SK-N-SH (cell line): ENCODE data around the gene CCDC78. TPM values are rescaled to one million over a fixed set of nuclear protein-coding genes. Genes with fewer than 3 reads are reported as not detected.

ENCODE experiments used
- CTCF ChIA-PET: fragments of 300-600, 350-600 bp; formaldehyde crosslinking; extraction: SDS; loops from one replicate; lab custom pipeline; 2021; lab: Yijun Ruan, JAX
- POLR2A ChIA-PET: fragments of 350-600 bp; sonication (Branson Sonifier 250); formaldehyde crosslinking; extraction: SDS; loops from one replicate; lab custom pipeline; 2020; ENCODE audit warnings: antibody characterized with exemption, inconsistent platforms; lab: Yijun Ruan, JAX
- DNase-seq: peaks from one replicate; pipeline ENCODE4 v3.0.0; 2012
- H2AFZ ChIP-seq: fragments of 200-600 bp; sonication (generic); 2 replicates; pipeline ENCODE4 v1.8.1; 2016; ENCODE audit warnings: antibody characterized with exemption, mild to moderate bottlenecking, low read depth
- H3F3A ChIP-seq: fragments of 200-600 bp; sonication (generic); replicated peaks from 2 replicates; pipeline ENCODE3; 2016; ENCODE audit warnings: antibody characterized with exemption, mild to moderate bottlenecking; ENCODE audit not compliant: insufficient read depth
- H3K27ac ChIP-seq, 2 experiments: fragments of 200-500 bp in 1 of 2; fragments of 200-600 bp in 1 of 2; sonication (Bioruptor generic) in 1 of 2; sonication (generic), shearing (Covaris generic) in 1 of 2; 2 replicates each; pipeline versions ENCODE4 v1.5.1 to v1.6.1; 2014 to 2016; ENCODE audit warnings: low read depth in 2 of 2, inconsistent platforms in 1 of 2, low read length in 1 of 2, mild to moderate bottlenecking in 1 of 2, mixed read lengths in 1 of 2
- H3K27me3 ChIP-seq: fragments of 200-600 bp; sonication (generic), shearing (Covaris generic); 2 replicates; pipeline ENCODE4 v1.6.1; 2016; ENCODE audit warnings: mixed run types; ENCODE audit not compliant: insufficient read depth
- H3K36me3 ChIP-seq, 2 experiments: fragments of 200-500 bp in 1 of 2; fragments of 200-600 bp in 1 of 2; sonication (Bioruptor generic) in 1 of 2; sonication (generic) in 1 of 2; replicated peaks in 1 of 2; 2 replicates each; pipeline versions ENCODE3 to v1.5.1; 2014 to 2016; ENCODE audit warnings: low read length in 1 of 2, mild to moderate bottlenecking in 1 of 2; ENCODE audit not compliant: insufficient read depth in 2 of 2, control insufficient read depth in 1 of 2
- H3K4me1 ChIP-seq, 2 experiments: fragments of 200-500 bp in 1 of 2; fragments of 200-600 bp in 1 of 2; sonication (Bioruptor generic) in 1 of 2; sonication (generic), shearing (Covaris generic) in 1 of 2; 2 replicates each; pipeline versions ENCODE4 v1.5.1 to v1.6.1; 2014 to 2016; ENCODE audit warnings: low read depth in 1 of 2, low read length in 1 of 2, mixed run types in 1 of 2; ENCODE audit not compliant: insufficient read depth in 2 of 2, control insufficient read depth in 1 of 2
- H3K4me2 ChIP-seq: fragments of 200-600 bp; sonication (generic), shearing (Covaris generic); 2 replicates; pipeline ENCODE4 v1.6.1; 2017; ENCODE audit warnings: mixed run types
- H3K4me3 ChIP-seq, 2 experiments: fragments of 200-500 bp in 1 of 2; fragments of 200-600 bp in 1 of 2; sonication (Bioruptor generic) in 1 of 2; sonication (generic), shearing (Covaris generic) in 1 of 2; 2 replicates each; pipeline versions ENCODE4 v1.5.1 to v1.8.1; 2014 to 2016; ENCODE audit warnings: low read depth in 2 of 2, inconsistent platforms in 1 of 2, low read length in 1 of 2, mild to moderate bottlenecking in 1 of 2, mixed read lengths in 1 of 2, moderate library complexity in 1 of 2
- H3K79me2 ChIP-seq: fragments of 200-600 bp; sonication (generic); 2 replicates; pipeline ENCODE4 v1.8.1; 2017; ENCODE audit warnings: mild to moderate bottlenecking; ENCODE audit not compliant: insufficient read depth
- H3K9ac ChIP-seq: fragments of 200-600 bp; sonication (generic); 2 replicates; pipeline ENCODE4 v1.6.1; 2017; ENCODE audit warnings: mixed run types
- H3K9me2 ChIP-seq: fragments of 200-600 bp; sonication (generic); 2 replicates; pipeline ENCODE4 v1.6.1; 2017; ENCODE audit warnings: mixed run types
- H3K9me3 ChIP-seq: fragments of 200-600 bp; sonication (generic); 2 replicates; pipeline ENCODE4 v1.6.1; 2017; ENCODE audit warnings: mixed run types, mild to moderate bottlenecking, moderate library complexity
- H4K20me1 ChIP-seq: fragments of 200-600 bp; sonication (generic); 2 replicates; pipeline ENCODE4 v1.6.1; 2017; ENCODE audit warnings: mild to moderate bottlenecking, mixed run types; ENCODE audit not compliant: insufficient read depth
- CHD2 ChIP-seq: fragments of 150-350 bp; IDR thresholded peaks from 2 replicates; pipeline ENCODE4 v1.6.1; 2018; ENCODE audit warnings: low read length; ENCODE audit not compliant: partially characterized antibody
- CTCF ChIP-seq: fragments of 200-600 bp; sonication (generic); IDR thresholded peaks from 2 replicates; pipeline ENCODE4 v1.6.1; 2017; ENCODE audit warnings: antibody characterized with exemption, mild to moderate bottlenecking, moderate library complexity
- FOXJ3 ChIP-seq: sonication (generic); formaldehyde crosslinking; IDR thresholded peaks from 2 replicates; pipeline ENCODE4 v1.5.1; 2020; ENCODE audit warnings: mild to moderate bottlenecking, missing genetic modification reagents
- GATA2 ChIP-seq: sonication (generic); formaldehyde crosslinking; IDR thresholded peaks from 2 replicates; pipeline ENCODE4 v1.5.0; 2020; ENCODE audit warnings: mild to moderate bottlenecking, missing genetic modification reagents
- IRF3 ChIP-seq: fragments of 150-350 bp; IDR thresholded peaks from 2 replicates; pipeline ENCODE4 v1.6.1; 2016; ENCODE audit warnings: mild to moderate bottlenecking, low read depth, low read length
- JUND ChIP-seq: IDR thresholded peaks from 2 replicates; pipeline ENCODE4 v1.4.0; 2012
- MEF2A ChIP-seq: IDR thresholded peaks from 2 replicates; pipeline ENCODE4 v1.4.0; 2012; ENCODE audit warnings: low read depth, borderline replicate concordance
- MXI1 ChIP-seq: IDR thresholded peaks from 2 replicates; pipeline ENCODE4 v1.6.1; 2012; ENCODE audit warnings: mild to moderate bottlenecking, low read depth, low read length, improper control_type of control experiment
- PBX3 ChIP-seq: IDR thresholded peaks from 2 replicates; pipeline ENCODE4; 2012
- POLR2AphosphoS5 ChIP-seq: IDR thresholded peaks from 2 replicates; pipeline ENCODE4 v1.6.1; 2012; ENCODE audit warnings: low read depth, low read length
- RAD21 ChIP-seq: IDR thresholded peaks from 2 replicates; pipeline ENCODE4 v1.6.1; 2012; ENCODE audit warnings: mild to moderate bottlenecking, low read length
- RCOR1 ChIP-seq: fragments of 150-350 bp; IDR thresholded peaks from 2 replicates; pipeline ENCODE4 v1.6.1; 2017; ENCODE audit warnings: antibody characterized with exemption, low read length
- RXRA ChIP-seq: IDR thresholded peaks from 2 replicates; pipeline ENCODE4 v1.4.0; 2012; ENCODE audit warnings: low read depth, mild to moderate bottlenecking, borderline replicate concordance
- SIN3A ChIP-seq: IDR thresholded peaks from 2 replicates; pipeline ENCODE4 v1.6.1; 2012; ENCODE audit warnings: low read depth, mild to moderate bottlenecking, low read length, moderate library complexity, borderline replicate concordance
- TAF1 ChIP-seq: IDR thresholded peaks from 2 replicates; pipeline ENCODE4 v1.6.1; 2012; ENCODE audit warnings: low read depth, mild to moderate bottlenecking, low read length, moderate library complexity, borderline replicate concordance
- TCF12 ChIP-seq: IDR thresholded peaks from 2 replicates; pipeline ENCODE4 v1.4.0; 2012
- YY1 ChIP-seq: IDR thresholded peaks from 2 replicates; pipeline ENCODE4 v1.4.0; 2012; ENCODE audit warnings: low read depth, mild to moderate bottlenecking
- WGBS: methylation state at CpG from one replicate; pipeline ENCODE4 v1.1.6; 2017; ENCODE audit warnings: low lambda C conversion rate; 5-methylcytosine and 5-hydroxymethylcytosine counted together
- polyA plus RNA-seq, 3 experiments: library from polyadenylated mRNA; depleted of rRNA; stranded (reverse); fragments of >200 nt; gene quantifications; 2 replicates each; pipeline ENCODE4 v1.2.3, GENCODE V29; 2012
- TF ChIP-seq, protein P1 (sequence below): fragments of 150-350 bp; IDR thresholded peaks from 2 replicates; pipeline ENCODE4 v1.6.1; 2017; ENCODE audit warnings: antibody characterized with exemption, low read length, low read depth, borderline replicate concordance
- TF ChIP-seq, protein P2 (sequence below): IDR thresholded peaks from 2 replicates; pipeline ENCODE4 v1.4.0; 2012; ENCODE audit warnings: low read depth
- TF ChIP-seq, protein P3 (sequence below): IDR thresholded peaks from 2 replicates; pipeline ENCODE4 v1.4.0; 2012; ENCODE audit warnings: low read depth, borderline replicate concordance
- TF ChIP-seq, protein P4 (sequence below): IDR thresholded peaks from 2 replicates; pipeline ENCODE4 v1.6.1; 2012; ENCODE audit warnings: mild to moderate bottlenecking, low read depth, low read length, moderate library complexity

The CCDC78 gene
- polyA plus RNA-seq, 1 of the 3 experiments (the other 2 are of a cell fraction), result 15.4 TPM

DNA sequence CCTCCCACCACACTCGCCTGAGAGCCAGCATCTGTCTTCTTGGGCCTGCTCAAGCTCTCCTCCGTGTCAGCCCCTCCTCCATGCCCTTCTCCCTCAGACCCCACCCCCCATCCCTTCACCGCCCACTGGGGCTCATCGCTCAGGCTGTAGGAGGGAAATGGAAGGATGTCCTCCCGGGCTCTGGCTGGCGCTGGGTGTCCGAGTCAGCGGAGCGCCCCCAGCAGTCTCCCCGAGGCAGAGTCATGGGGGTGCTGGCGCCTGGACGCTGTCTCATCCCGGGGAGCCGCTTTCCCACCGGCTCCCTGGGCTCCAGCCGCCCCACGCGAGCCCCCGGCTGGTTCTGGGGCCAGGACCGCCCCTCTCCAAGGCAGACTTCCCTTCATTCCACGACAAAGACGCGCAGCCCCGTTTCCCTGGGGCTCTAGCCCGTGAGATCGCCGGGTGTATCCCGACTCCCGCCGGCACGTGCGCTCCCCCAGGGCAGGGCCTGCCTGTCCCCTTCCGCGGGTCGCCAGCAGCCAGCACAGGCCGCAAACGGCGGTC is 5.7 kb downstream of the CCDC78 start:
- Histone ChIP-seq H3K4me1 (peaks cover 8 to 47% of the 10 kb centered on the region in 2 experiments; a peak in 3 of 4 replicates), H3K9me3 (no peaks in the 10 kb centered on the region), H2AFZ (0 out of 2 replicates have a peak overlapping the region, but pooled peaks have one; percentile 46), H3K9me2 (no peaks in the 10 kb centered on the region), H3K36me3 (peaks cover 0 to 6% of the 10 kb centered on the region in 2 experiments), H3K79me2 (peaks cover 2% of the 10 kb centered on the region; the same call in 1 of the 2 replicates), H3F3A (peaks cover 24% of the 10 kb centered on the region), H3K27ac (peak overlapping the region; percentile 91 to 99), H3K4me3 (peak overlapping the region; percentile 86 to 89), H3K9ac (peak overlapping the region; percentile 85), H3K27me3 (no peaks in the 10 kb centered on the region), H3K4me2 (peak overlapping the region; percentile 100), H4K20me1 (peaks cover 24% of the 10 kb centered on the region; the same call in 1 of the 2 replicates)
- ChIA-PET CTCF (interaction anchor here (0.7 to 22.4 kb wide), 11 partner anchors 7 to 382 kb away, joined by 3 to 358 read pairs (median 5); partner anchors contain the start of genes ANTKMT, CCDC78, CIAO3 and FBXL16), POLR2A (interaction anchor here (0.9 to 3.8 kb wide), 13 partner anchors 9 to 67 kb away, joined by 3 to 19 read pairs (median 4); partner anchors contain the start of genes CHTF18, JMJD8, RPUSD1 and STUB1)
- peak; percentile 89 for DNase-seq
- TF ChIP-seq TAF1 (peak; percentile 59), POLR2AphosphoS5 (peak; percentile 67; the same call in 1 of the 2 replicates), SIN3A (peak; percentile 60; the same call in 1 of the 2 replicates), JUND (0 out of 2 replicates have a peak, but pooled peaks have one; percentile 2), TCF12 (peak; percentile 59), CHD2 (peak; percentile 83), IRF3 (no peak), GATA2 (no peak), MXI1 (peak; percentile 68), PBX3 (peak; percentile 47; the same call in 1 of the 2 replicates), CTCF (peak; percentile 43), YY1 (peak; percentile 59; the same call in 1 of the 2 replicates), RCOR1 (peak; percentile 58; the same call in 1 of the 2 replicates), MEF2A (no peak), FOXJ3 (CRISPR knock-in tag) (no peak), RXRA (no peak), RAD21 (peak; percentile 5; the same call in 1 of the 2 replicates)
- TF ChIP-seq, protein P1, sequence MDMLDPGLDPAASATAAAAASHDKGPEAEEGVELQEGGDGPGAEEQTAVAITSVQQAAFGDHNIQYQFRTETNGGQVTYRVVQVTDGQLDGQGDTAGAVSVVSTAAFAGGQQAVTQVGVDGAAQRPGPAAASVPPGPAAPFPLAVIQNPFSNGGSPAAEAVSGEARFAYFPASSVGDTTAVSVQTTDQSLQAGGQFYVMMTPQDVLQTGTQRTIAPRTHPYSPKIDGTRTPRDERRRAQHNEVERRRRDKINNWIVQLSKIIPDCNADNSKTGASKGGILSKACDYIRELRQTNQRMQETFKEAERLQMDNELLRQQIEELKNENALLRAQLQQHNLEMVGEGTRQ, result no peak
- TF ChIP-seq, protein P2, sequence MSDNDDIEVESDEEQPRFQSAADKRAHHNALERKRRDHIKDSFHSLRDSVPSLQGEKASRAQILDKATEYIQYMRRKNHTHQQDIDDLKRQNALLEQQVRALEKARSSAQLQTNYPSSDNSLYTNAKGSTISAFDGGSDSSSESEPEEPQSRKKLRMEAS, result peak; percentile 38
- TF ChIP-seq, protein P3, sequence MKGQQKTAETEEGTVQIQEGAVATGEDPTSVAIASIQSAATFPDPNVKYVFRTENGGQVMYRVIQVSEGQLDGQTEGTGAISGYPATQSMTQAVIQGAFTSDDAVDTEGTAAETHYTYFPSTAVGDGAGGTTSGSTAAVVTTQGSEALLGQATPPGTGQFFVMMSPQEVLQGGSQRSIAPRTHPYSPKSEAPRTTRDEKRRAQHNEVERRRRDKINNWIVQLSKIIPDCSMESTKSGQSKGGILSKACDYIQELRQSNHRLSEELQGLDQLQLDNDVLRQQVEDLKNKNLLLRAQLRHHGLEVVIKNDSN, result no peak
- TF ChIP-seq, protein P4, sequence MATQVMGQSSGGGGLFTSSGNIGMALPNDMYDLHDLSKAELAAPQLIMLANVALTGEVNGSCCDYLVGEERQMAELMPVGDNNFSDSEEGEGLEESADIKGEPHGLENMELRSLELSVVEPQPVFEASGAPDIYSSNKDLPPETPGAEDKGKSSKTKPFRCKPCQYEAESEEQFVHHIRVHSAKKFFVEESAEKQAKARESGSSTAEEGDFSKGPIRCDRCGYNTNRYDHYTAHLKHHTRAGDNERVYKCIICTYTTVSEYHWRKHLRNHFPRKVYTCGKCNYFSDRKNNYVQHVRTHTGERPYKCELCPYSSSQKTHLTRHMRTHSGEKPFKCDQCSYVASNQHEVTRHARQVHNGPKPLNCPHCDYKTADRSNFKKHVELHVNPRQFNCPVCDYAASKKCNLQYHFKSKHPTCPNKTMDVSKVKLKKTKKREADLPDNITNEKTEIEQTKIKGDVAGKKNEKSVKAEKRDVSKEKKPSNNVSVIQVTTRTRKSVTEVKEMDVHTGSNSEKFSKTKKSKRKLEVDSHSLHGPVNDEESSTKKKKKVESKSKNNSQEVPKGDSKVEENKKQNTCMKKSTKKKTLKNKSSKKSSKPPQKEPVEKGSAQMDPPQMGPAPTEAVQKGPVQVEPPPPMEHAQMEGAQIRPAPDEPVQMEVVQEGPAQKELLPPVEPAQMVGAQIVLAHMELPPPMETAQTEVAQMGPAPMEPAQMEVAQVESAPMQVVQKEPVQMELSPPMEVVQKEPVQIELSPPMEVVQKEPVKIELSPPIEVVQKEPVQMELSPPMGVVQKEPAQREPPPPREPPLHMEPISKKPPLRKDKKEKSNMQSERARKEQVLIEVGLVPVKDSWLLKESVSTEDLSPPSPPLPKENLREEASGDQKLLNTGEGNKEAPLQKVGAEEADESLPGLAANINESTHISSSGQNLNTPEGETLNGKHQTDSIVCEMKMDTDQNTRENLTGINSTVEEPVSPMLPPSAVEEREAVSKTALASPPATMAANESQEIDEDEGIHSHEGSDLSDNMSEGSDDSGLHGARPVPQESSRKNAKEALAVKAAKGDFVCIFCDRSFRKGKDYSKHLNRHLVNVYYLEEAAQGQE, result 0 out of 2 replicates have a peak, but pooled peaks have one; percentile 21
- TF ChIP-seq, all 33 proteins: peak for 14
- 2% methylated on average over 24 of the region's 38 CpGs for WGBS
